ENCODE data around the gene PROSER3. TPM values are rescaled to one million over a fixed set of nuclear protein-coding genes. Genes with fewer than 3 reads are reported as not detected.
A peak's percentile ranks its signal among the peaks of the same experiment; 100 is the strongest.

PROSER3 gene
- total and polyA plus RNA-seq, 2 experiments from 2014 or later: 21.8 to 28.0 TPM

- H3K4me1 Mint-ChIP-seq: peaks cover 25% of the 10 kb centered on the region
- H3K27ac Mint-ChIP-seq: peak within 1 kb of the TSS; percentile 100
- peak within 1 kb of the TSS; percentile 79 for H3K4me2 ChIP-seq
- DNase-seq (ENCODE audit: low spot score): peak; percentile 99
- H3K36me3 Mint-ChIP-seq (ENCODE audit: low read depth): peaks cover 7% of the 10 kb centered on the region
- H3K9me3 Mint-ChIP-seq: no peaks in the 10 kb centered on the region; the same call in 1 of the 3 replicates
- H3F3A ChIP-seq (replicated peaks; ENCODE audit: low read depth): peaks cover 10% of the 10 kb centered on the region
- H3K4me3 Mint-ChIP-seq: peak within 1 kb of the TSS; percentile 97
- H3K27me3 Mint-ChIP-seq (ENCODE audit: insufficient read depth, low read depth, poor library complexity): peaks cover 5% of the 10 kb centered on the region
- H2AFZ ChIP-seq: peak within 1 kb of the TSS; percentile 64
- peak; percentile 45 for ATAC-seq
- peak; percentile 96 for TF ChIP-seq ETS1 (IDR thresholded peaks at IDR 0.05)
- no peak for TF ChIP-seq EZH2 (IDR thresholded peaks at IDR 0.05; ENCODE audit: low read depth, unreplicated experiment)
- TF ChIP-seq CTCF (conservative IDR thresholded peaks at IDR 0.05; ENCODE audit: low read depth in 2 of 2): no peak
- no peak for TF ChIP-seq NANOG (IDR thresholded peaks at IDR 0.05; ENCODE audit: borderline replicate concordance)
- no peak for TF ChIP-seq ZNF114 (CRISPR knock-in tag; IDR thresholded peaks at IDR 0.05)
- peak; percentile 94 for TF ChIP-seq CREB1 (CRISPR knock-in tag; IDR thresholded peaks at IDR 0.05; ENCODE audit: low read depth)
- TF ChIP-seq POLR2AphosphoS5 (IDR thresholded peaks at IDR 0.05; ENCODE audit: low read depth): peak; percentile 62
- H3K4me1 ChIP-seq (ENCODE audit: insufficient read depth): peaks cover 20% of the 10 kb centered on the region
- H3K9me2 ChIP-seq (ENCODE audit: insufficient read depth): no peaks in the 10 kb centered on the region
- H4K20me1 ChIP-seq (replicated peaks; ENCODE audit: insufficient read depth): no peaks in the 10 kb centered on the region
- peak within 1 kb of the TSS; percentile 76 for H3K4me3 ChIP-seq
- H3K79me2 ChIP-seq (replicated peaks; ENCODE audit: insufficient read depth): peaks cover 14% of the 10 kb centered on the region
- H3K27me3 ChIP-seq (ENCODE audit: insufficient read depth): no peaks in the 10 kb centered on the region
- no peaks in the 10 kb centered on the region for H3K36me3 ChIP-seq (ENCODE audit: insufficient read depth)
- peak within 1 kb of the TSS; percentile 94 for H3K27ac ChIP-seq (ENCODE audit: low read depth)
Observed at GRCh38 chr19:35745328-35746086, 12.5 kb upstream of the PROSER3 start, which contains the start of the genes PSENEN and U2AF1L4. TSS of gene PSENEN (plus strand) at chr19:35745651. CDS start at chr19:35745931, 280 bp downstream. TSS of gene U2AF1L4 (minus strand) at chr19:35745418. CDS start at chr19:35745391, 27 bp downstream.

GRCh38 chr19:35746087-35746462 is 11.9 kb upstream of the PROSER3 start:
- Histone ChIP-seq H3K27ac (ENCODE audit: low read depth) (no peak overlapping the region; the same call in 1 of the 2 replicates), H2AFZ (no peak overlapping the region)
- peaks cover 25% of the 10 kb centered on the region for H3K4me1 Mint-ChIP-seq
- TF ChIP-seq CTCF (conservative IDR thresholded peaks at IDR 0.05; ENCODE audit: low read depth in 2 of 2) (no peak), ETS1 (IDR thresholded peaks at IDR 0.05) (no peak), EZH2phosphoT487 (IDR thresholded peaks at IDR 0.05; ENCODE audit: unreplicated experiment) (no peak), NANOG (IDR thresholded peaks at IDR 0.05; ENCODE audit: borderline replicate concordance) (no peak), JUNB (IDR thresholded peaks at IDR 0.05; ENCODE audit: unreplicated experiment) (no peak), STAT1 (IDR thresholded peaks at IDR 0.05; ENCODE audit: unreplicated experiment) (no peak), POLR2AphosphoS5 (IDR thresholded peaks at IDR 0.05; ENCODE audit: low read depth) (no peak), ZNF114 (CRISPR knock-in tag; IDR thresholded peaks at IDR 0.05) (no peak), CREB1 (CRISPR knock-in tag; IDR thresholded peaks at IDR 0.05; ENCODE audit: low read depth) (no peak), ZNF331 (CRISPR knock-in tag; IDR thresholded peaks at IDR 0.05; ENCODE audit: low read depth) (no peak)

More at GRCh38 chr19:35746087-35746462, 11.9 kb upstream of the PROSER3 start:
- Mint-ChIP-seq H3K36me3 (ENCODE audit: low read depth) (peaks cover 7% of the 10 kb centered on the region), H3K27ac (peak overlapping the region; percentile 100), H3K9me3 (no peaks in the 10 kb centered on the region; the same call in 1 of the 3 replicates), H3K4me3 (peak overlapping the region; percentile 97), H3K27me3 (ENCODE audit: insufficient read depth, low read depth, poor library complexity) (peaks cover 5% of the 10 kb centered on the region)
- Histone ChIP-seq H3K9me2 (ENCODE audit: insufficient read depth) (no peaks in the 10 kb centered on the region), H3K4me2 (peak overlapping the region; percentile 79), H3K4me3 (peak overlapping the region; percentile 76), H4K20me1 (replicated peaks; ENCODE audit: insufficient read depth) (no peaks in the 10 kb centered on the region), H3F3A (replicated peaks; ENCODE audit: low read depth) (peaks cover 10% of the 10 kb centered on the region), H3K36me3 (ENCODE audit: insufficient read depth) (no peaks in the 10 kb centered on the region), H3K79me2 (replicated peaks; ENCODE audit: insufficient read depth) (peaks cover 14% of the 10 kb centered on the region), H3K27me3 (ENCODE audit: insufficient read depth) (no peaks in the 10 kb centered on the region), H3K4me1 (ENCODE audit: insufficient read depth) (peaks cover 20% of the 10 kb centered on the region)
- DNase-seq (ENCODE audit: low spot score) (no peak), ATAC-seq (no peak)

All from GM23338 (cell line).